Liver (tissue), 9 donors: ENCODE measurements around the gene FGF14. TPM values are rescaled to one million over a fixed set of nuclear protein-coding genes. Genes with fewer than 3 reads are reported as not detected.

ENCODE experiments used
- DNase-seq: peaks from one replicate; pipeline ENCODE4 v3.0.0-alpha.2; 2017; ENCODE audit warnings: low spot score
- H3K27ac ChIP-seq, 2 donors: one replicate each; pipeline ENCODE4 v1.7.0; 2013; ENCODE audit warnings: inconsistent platforms in 2 of 2, low read length in 2 of 2, control low read depth in 1 of 2, low read depth in 1 of 2, mild to moderate bottlenecking in 1 of 2
- H3K27me3 ChIP-seq, 4 donors: one replicate each; pipeline versions ENCODE4 v1.6.1 to v1.7.0; 2013; ENCODE audit warnings: low read length in 3 of 4, inconsistent platforms in 1 of 4, mild to moderate bottlenecking in 1 of 4, moderate library complexity in 1 of 4; ENCODE audit not compliant: control insufficient read depth in 4 of 4, insufficient read depth in 4 of 4
- H3K36me3 ChIP-seq, 4 donors: one replicate each; pipeline versions ENCODE4 v1.6.1 to v1.7.0; 2013; ENCODE audit warnings: low read length in 3 of 4, mild to moderate bottlenecking in 3 of 4, low read depth in 1 of 4, moderate library complexity in 1 of 4; ENCODE audit not compliant: control insufficient read depth in 4 of 4, insufficient read depth in 3 of 4
- H3K4me1 ChIP-seq, 4 donors: one replicate each; pipeline versions ENCODE4 v1.6.1 to v1.7.0; 2013; ENCODE audit warnings: low read length in 3 of 4, mild to moderate bottlenecking in 3 of 4, moderate library complexity in 1 of 4; ENCODE audit not compliant: control insufficient read depth in 4 of 4, insufficient read depth in 4 of 4
- H3K4me3 ChIP-seq, 3 donors: one replicate each; pipeline versions ENCODE4 v1.6.1 to v1.7.0; 2013; ENCODE audit warnings: low read length in 3 of 3, control low read depth in 1 of 3, low read depth in 1 of 3, mild to moderate bottlenecking in 1 of 3
- H3K9ac ChIP-seq, 2 donors: one replicate each; pipeline ENCODE4 v1.7.0; 2013; ENCODE audit warnings: low read length in 2 of 2, mild to moderate bottlenecking in 2 of 2, moderate library complexity in 2 of 2, control low read depth in 1 of 2, low read depth in 1 of 2
- H3K9me3 ChIP-seq, 4 donors: one replicate each; pipeline versions ENCODE4 v1.6.1 to v1.7.0; 2013; ENCODE audit warnings: low read length in 3 of 4; ENCODE audit not compliant: control insufficient read depth in 4 of 4
- EGR1 ChIP-seq, 2 donors: IDR thresholded peaks; 2 replicates each; pipeline ENCODE4 v1.6.1; 2016 to 2018; ENCODE audit warnings: antibody characterized with exemption in 2 of 2, low read depth in 2 of 2
- FOXA2 ChIP-seq: IDR thresholded peaks from 2 replicates; pipeline ENCODE4 v1.6.1; 2016; ENCODE audit warnings: antibody characterized with exemption
- GABPA ChIP-seq, 2 donors: IDR thresholded peaks in 1 of 2; conservative IDR thresholded peaks in 1 of 2; 2 replicates each; pipeline ENCODE4 v1.6.1; 2016; ENCODE audit warnings: antibody characterized with exemption in 2 of 2, mild to moderate bottlenecking in 1 of 2, moderate library complexity in 1 of 2
- HNF4G ChIP-seq: IDR thresholded peaks from 2 replicates; pipeline ENCODE4 v1.6.1; 2016; ENCODE audit warnings: antibody characterized with exemption
- JUND ChIP-seq, 2 donors: IDR thresholded peaks; 2 replicates each; pipeline ENCODE4 v1.6.1; 2016; ENCODE audit warnings: antibody characterized with exemption in 2 of 2
- NR2F2 ChIP-seq: IDR thresholded peaks from 2 replicates; pipeline ENCODE4 v1.6.1; 2016; ENCODE audit warnings: antibody characterized with exemption
- RAD21 ChIP-seq, 2 donors: IDR thresholded peaks; 2 replicates each; pipeline ENCODE4 v1.6.1; 2016; ENCODE audit warnings: antibody characterized with exemption in 2 of 2, mild to moderate bottlenecking in 2 of 2
- TAF1 ChIP-seq: conservative IDR thresholded peaks from 2 replicates; pipeline ENCODE4 v1.6.1; 2016; ENCODE audit warnings: antibody characterized with exemption, mild to moderate bottlenecking
- WGBS: extraction: QIAGEN DNeasy Blood & Tissue Kit; methylation state at CpG from one replicate; pipeline ENCODE4 v1.1.7; 2013; 5-methylcytosine and 5-hydroxymethylcytosine counted together
- polyA plus RNA-seq, 2 donors: library from polyadenylated mRNA; stranded (reverse) in 1 of 2; unstranded in 1 of 2; fragments of 200-250 nt in 1 of 2; fragments of >200 nt in 1 of 2; fragmentation: Nextera tagmentation in 1 of 2; extraction: Ambion mirVana in 1 of 2; gene quantifications; one replicate each; pipeline versions ENCODE4 v1.2.1 to v1.2.3, GENCODE V29; 2013 to 2015
- total RNA-seq, 2 donors: library from RNA; depleted of rRNA; stranded (reverse); fragments of >200 nt; gene quantifications; one replicate each; pipeline ENCODE4 v1.2.3, GENCODE V29; 2014
- TF ChIP-seq, protein P1 (sequence below): IDR thresholded peaks from 2 replicates; pipeline ENCODE4 v1.6.1; 2016; ENCODE audit warnings: antibody characterized with exemption
- TF ChIP-seq, protein P2 (sequence below): IDR thresholded peaks from 2 replicates; pipeline ENCODE4 v1.6.1; 2016; ENCODE audit warnings: antibody characterized with exemption
- TF ChIP-seq, protein P3 (sequence below): IDR thresholded peaks from 2 replicates; pipeline ENCODE4 v1.6.1; 2016; ENCODE audit warnings: antibody characterized with exemption
- donor health status: healthy.
- donor health status: healthy.
- donor health status: healthy.
- donor health status: healthy.
- donor health status: healthy.

Gene FGF14
- total and polyA plus RNA-seq, 4 donors: 0.05 to 3.3 (median 1.0) TPM

DNA sequence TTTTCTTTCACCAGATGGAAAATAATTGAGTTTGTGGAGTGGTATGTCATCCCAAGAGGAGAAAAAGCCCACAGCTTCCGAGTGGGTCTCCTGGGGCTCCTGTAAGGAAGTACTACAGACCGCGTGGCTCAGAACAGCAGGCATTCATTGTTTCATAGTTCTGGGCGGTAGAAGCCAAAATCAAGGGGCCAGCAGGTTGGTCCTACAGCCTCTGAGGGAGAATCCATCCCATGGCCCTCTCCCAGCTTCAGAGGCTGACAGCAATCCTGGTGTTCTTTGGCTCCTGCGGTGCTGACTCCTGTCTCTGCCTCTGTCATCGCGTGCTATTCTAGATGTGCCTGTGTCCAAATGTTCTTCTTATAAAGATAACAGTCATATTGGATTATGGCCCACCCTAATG is 362.6 kb downstream of the FGF14 start:
- H3K27ac ChIP-seq: no peak overlapping the region
- H3K27me3 ChIP-seq: no peaks in the 10 kb centered on the region
- 73% methylated on average over 7 of the region's 7 CpGs for WGBS
- no peak for DNase-seq
- no peaks in the 10 kb centered on the region for H3K36me3 ChIP-seq
- no peaks in the 10 kb centered on the region for H3K4me1 ChIP-seq
- no peak overlapping the region for H3K9ac ChIP-seq
- TF ChIP-seq NR2F2: no peak
- no peak for TF ChIP-seq TAF1
- TF ChIP-seq, protein P1, sequence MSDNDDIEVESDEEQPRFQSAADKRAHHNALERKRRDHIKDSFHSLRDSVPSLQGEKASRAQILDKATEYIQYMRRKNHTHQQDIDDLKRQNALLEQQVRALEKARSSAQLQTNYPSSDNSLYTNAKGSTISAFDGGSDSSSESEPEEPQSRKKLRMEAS: no peak
- TF ChIP-seq, protein P2, sequence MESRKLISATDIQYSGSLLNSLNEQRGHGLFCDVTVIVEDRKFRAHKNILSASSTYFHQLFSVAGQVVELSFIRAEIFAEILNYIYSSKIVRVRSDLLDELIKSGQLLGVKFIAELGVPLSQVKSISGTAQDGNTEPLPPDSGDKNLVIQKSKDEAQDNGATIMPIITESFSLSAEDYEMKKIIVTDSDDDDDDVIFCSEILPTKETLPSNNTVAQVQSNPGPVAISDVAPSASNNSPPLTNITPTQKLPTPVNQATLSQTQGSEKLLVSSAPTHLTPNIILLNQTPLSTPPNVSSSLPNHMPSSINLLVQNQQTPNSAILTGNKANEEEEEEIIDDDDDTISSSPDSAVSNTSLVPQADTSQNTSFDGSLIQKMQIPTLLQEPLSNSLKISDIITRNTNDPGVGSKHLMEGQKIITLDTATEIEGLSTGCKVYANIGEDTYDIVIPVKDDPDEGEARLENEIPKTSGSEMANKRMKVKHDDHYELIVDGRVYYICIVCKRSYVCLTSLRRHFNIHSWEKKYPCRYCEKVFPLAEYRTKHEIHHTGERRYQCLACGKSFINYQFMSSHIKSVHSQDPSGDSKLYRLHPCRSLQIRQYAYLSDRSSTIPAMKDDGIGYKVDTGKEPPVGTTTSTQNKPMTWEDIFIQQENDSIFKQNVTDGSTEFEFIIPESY: no peak
- no peak for TF ChIP-seq GABPA (IDR thresholded peaks at IDR 0.05 in 1 of 2, conservative IDR thresholded peaks at IDR 0.05 in 1 of 2)
- no peak for TF ChIP-seq FOXA2
- no peak for TF ChIP-seq JUND (IDR thresholded peaks at IDR 0.05)
- no peaks in the 10 kb centered on the region for H3K9me3 ChIP-seq
- no peak overlapping the region for H3K4me3 ChIP-seq

DNA sequence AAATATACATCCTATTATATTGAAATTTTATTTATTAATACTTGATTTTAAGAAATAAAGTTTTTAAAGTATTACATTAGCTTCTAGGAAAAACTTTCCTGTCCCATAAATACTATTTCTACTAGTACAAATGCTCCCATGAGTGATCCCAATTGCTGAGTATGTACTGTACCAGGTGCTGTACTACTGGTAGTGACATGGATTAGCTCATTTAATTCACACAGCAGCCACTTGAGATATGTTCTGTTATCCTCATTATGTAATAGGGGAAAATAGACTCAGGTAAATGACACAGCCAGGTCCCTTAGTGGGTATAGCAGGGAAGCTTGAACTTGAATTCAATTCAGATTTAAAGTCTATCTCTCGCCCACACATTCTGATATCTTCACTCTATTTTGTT is 363.1 kb downstream of the FGF14 start:
- Histone ChIP-seq H3K36me3 (no peaks in the 10 kb centered on the region), H3K27me3 (no peaks in the 10 kb centered on the region), H3K4me1 (no peaks in the 10 kb centered on the region), H3K4me3 (no peak overlapping the region), H3K9me3 (no peaks in the 10 kb centered on the region), H3K9ac (no peak overlapping the region), H3K27ac (no peak overlapping the region)
- no peak for DNase-seq
- WGBS: 79% methylated on average over 1 of the region's 1 CpG
- TF ChIP-seq TAF1 (no peak), HNF4G (no peak), RAD21 (IDR thresholded peaks at IDR 0.05) (no peak), EGR1 (IDR thresholded peaks at IDR 0.05; ENCODE audit: low read depth in 2 of 2) (no peak), FOXA2 (no peak)
- TF ChIP-seq, protein P3, sequence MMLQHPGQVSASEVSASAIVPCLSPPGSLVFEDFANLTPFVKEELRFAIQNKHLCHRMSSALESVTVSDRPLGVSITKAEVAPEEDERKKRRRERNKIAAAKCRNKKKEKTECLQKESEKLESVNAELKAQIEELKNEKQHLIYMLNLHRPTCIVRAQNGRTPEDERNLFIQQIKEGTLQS: no peak
- TF ChIP-seq, protein P2: no peak

DNA sequence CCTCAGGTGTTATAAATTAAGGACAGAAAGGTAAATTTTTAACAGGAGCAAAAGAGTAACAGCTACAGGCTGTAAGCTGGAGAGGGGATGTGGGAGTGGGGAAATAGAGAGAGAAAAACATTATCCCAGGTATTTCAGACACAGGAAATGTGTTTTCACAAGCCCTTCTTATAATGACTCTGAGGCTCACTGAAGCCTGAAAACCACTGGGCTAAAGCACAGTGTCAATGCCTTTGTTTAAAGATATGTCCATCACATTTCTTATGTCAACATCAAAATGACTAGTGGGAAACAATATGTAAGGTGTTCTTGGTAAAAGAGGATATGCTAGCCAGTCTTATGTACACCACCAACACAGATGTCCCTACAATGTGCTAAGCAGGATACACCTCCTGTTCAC is 365.9 kb downstream of the FGF14 start:
- no peak overlapping the region for H3K27ac ChIP-seq
- no peaks in the 10 kb centered on the region for H3K4me1 ChIP-seq
- H3K36me3 ChIP-seq: no peaks in the 10 kb centered on the region
- no peaks in the 10 kb centered on the region for H3K9me3 ChIP-seq
- H3K4me3 ChIP-seq: no peak overlapping the region
- DNase-seq: no peak
- TF ChIP-seq RAD21 (IDR thresholded peaks at IDR 0.05): no peak
- TF ChIP-seq TAF1: no peak
- TF ChIP-seq GABPA (IDR thresholded peaks at IDR 0.05 in 1 of 2, conservative IDR thresholded peaks at IDR 0.05 in 1 of 2): no peak
- no peak for TF ChIP-seq NR2F2
- H3K9ac ChIP-seq: no peak overlapping the region
- no peaks in the 10 kb centered on the region for H3K27me3 ChIP-seq
